ENCODE data around the gene BRSK2. TPM values are rescaled to one million over a fixed set of nuclear protein-coding genes. Genes with fewer than 3 reads are reported as not detected.
A peak's percentile ranks its signal among the peaks of the same experiment; 100 is the strongest.

BRSK2 gene
- total RNA-seq, 2 experiments from 2014 or later: 0.22 to 0.55 TPM

DNA sequence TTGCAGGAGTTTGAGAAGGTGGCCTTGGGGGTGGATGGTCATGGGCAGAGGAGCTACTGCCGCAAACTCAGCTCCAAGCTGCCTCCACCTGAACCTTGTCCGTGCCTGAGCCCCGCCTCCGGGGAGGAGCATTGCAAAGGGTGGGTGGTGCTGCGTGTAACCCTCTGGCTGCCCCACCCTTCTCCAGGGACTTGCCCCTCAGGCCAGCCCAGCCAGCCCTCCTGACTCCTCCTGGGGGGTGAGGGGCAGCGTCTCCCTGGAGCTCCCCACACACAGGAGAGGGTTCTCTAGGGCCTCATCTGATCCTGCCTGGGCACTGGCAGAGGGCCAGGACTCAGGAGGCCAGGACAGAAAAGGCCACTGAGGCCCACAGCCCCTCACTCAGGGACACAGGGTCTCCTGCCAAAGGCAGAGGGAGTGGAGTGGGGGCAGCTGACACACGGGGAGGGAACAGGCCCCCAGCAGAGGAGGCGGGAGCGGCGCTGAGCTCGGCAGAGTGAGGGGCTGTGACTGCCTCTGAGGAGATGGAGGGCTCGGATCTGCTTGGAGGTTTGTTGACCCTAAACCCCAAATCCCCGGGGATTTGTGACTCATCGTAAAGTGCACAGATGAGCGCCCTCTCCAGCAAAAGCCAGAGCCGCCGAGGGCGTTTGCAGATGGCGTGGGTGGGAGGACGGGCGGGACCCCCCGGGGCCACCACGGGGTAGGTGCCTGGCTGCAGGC lies 12.8 kb downstream of the BRSK2 start:
- Mint-ChIP-seq H3K4me1 (ENCODE audit: low read depth) (no peaks in the 10 kb centered on the region), H3K27me3 (no peaks in the 10 kb centered on the region), H3K4me3 (no peak overlapping the region), H3K36me3 (ENCODE audit: low read depth) (no peaks in the 10 kb centered on the region), H3K9me3 (no peaks in the 10 kb centered on the region), H3K27ac (no peak overlapping the region)
- H3K36me3 ChIP-seq (ENCODE audit: insufficient read depth, low read length): no peaks in the 10 kb centered on the region
- CTCF ChIA-PET: no interaction called here
- intact Hi-C loops (cut with DNase I, micrococcal nuclease): no loop called here
- no peak for ATAC-seq (ENCODE audit: poor library complexity)
- H3K9me3 ChIP-seq (ENCODE audit: control insufficient read depth in 1 of 2, insufficient read depth in 1 of 2, low read length in 2 of 2): peaks cover 0 to 28% of the 10 kb centered on the region in 2 experiments
- no peak overlapping the region for H3K27ac ChIP-seq (ENCODE audit: low read depth in 1 of 2, low read length in 2 of 2)
- no peak overlapping the region for H3K4me3 ChIP-seq (ENCODE audit: low read length)
- DNase-seq: peak in 1 of 14 experiments; percentile 2
- H3K4me1 ChIP-seq (ENCODE audit: insufficient read depth, low read length): no peaks in the 10 kb centered on the region
- no peaks in the 10 kb centered on the region for H3K27me3 ChIP-seq (ENCODE audit: control insufficient read depth in 1 of 2, insufficient read depth in 2 of 2, low read length in 2 of 2)
- POLR2A ChIA-PET: no interaction called here
- TF ChIP-seq, protein P1, sequence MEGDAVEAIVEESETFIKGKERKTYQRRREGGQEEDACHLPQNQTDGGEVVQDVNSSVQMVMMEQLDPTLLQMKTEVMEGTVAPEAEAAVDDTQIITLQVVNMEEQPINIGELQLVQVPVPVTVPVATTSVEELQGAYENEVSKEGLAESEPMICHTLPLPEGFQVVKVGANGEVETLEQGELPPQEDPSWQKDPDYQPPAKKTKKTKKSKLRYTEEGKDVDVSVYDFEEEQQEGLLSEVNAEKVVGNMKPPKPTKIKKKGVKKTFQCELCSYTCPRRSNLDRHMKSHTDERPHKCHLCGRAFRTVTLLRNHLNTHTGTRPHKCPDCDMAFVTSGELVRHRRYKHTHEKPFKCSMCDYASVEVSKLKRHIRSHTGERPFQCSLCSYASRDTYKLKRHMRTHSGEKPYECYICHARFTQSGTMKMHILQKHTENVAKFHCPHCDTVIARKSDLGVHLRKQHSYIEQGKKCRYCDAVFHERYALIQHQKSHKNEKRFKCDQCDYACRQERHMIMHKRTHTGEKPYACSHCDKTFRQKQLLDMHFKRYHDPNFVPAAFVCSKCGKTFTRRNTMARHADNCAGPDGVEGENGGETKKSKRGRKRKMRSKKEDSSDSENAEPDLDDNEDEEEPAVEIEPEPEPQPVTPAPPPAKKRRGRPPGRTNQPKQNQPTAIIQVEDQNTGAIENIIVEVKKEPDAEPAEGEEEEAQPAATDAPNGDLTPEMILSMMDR (IDR thresholded peaks at IDR 0.05): no peak

DNA sequence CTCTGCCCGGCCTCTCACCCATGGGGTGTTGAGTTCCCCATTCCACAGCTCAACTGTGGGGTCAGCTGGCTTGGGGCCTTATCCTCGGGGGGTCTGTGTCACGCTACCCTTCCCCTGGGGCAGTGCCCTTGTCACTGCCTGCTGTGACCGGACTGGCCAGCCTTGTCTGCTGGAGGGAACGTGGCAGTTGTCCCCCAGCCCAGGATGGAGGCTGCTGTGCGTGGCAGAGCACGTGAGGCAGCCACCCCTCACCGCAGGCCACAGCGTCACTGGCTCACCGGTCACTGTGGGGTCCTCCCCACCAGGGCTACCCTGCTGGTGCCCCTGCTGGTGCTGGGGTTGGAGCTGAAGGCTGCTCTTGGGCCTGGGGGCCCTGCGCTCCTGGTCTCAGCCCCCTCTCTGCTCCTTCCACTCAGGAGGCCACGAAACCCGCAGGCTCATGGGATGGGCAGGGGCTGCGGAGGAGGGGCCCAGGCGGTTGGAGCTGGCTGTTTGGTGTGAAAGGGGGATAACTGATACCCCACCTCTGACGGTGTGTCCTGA lies 13.4 kb downstream of the BRSK2 start:
- CTCF ChIA-PET: no interaction called here
- DNase-seq (no peak), ATAC-seq (ENCODE audit: poor library complexity) (no peak)
- Histone ChIP-seq H3K4me1 (ENCODE audit: insufficient read depth, low read length) (no peaks in the 10 kb centered on the region), H3K36me3 (ENCODE audit: insufficient read depth, low read length) (no peaks in the 10 kb centered on the region), H3K9me3 (ENCODE audit: control insufficient read depth in 1 of 2, insufficient read depth in 1 of 2, low read length in 2 of 2) (peaks cover 0 to 28% of the 10 kb centered on the region in 2 experiments), H3K4me3 (ENCODE audit: low read length) (no peak overlapping the region), H3K27ac (ENCODE audit: low read depth in 1 of 2, low read length in 2 of 2) (no peak overlapping the region), H3K27me3 (ENCODE audit: control insufficient read depth in 1 of 2, insufficient read depth in 2 of 2, low read length in 2 of 2) (no peaks in the 10 kb centered on the region)
- POLR2A ChIA-PET: no interaction called here
- Mint-ChIP-seq H3K4me3 (no peak overlapping the region), H3K27ac (no peak overlapping the region), H3K36me3 (ENCODE audit: low read depth) (no peaks in the 10 kb centered on the region), H3K27me3 (no peaks in the 10 kb centered on the region), H3K4me1 (ENCODE audit: low read depth) (no peaks in the 10 kb centered on the region), H3K9me3 (no peaks in the 10 kb centered on the region)
- intact Hi-C loops (cut with DNase I, micrococcal nuclease): no loop called here
- TF ChIP-seq, protein P1 (IDR thresholded peaks at IDR 0.05): no peak

DNA sequence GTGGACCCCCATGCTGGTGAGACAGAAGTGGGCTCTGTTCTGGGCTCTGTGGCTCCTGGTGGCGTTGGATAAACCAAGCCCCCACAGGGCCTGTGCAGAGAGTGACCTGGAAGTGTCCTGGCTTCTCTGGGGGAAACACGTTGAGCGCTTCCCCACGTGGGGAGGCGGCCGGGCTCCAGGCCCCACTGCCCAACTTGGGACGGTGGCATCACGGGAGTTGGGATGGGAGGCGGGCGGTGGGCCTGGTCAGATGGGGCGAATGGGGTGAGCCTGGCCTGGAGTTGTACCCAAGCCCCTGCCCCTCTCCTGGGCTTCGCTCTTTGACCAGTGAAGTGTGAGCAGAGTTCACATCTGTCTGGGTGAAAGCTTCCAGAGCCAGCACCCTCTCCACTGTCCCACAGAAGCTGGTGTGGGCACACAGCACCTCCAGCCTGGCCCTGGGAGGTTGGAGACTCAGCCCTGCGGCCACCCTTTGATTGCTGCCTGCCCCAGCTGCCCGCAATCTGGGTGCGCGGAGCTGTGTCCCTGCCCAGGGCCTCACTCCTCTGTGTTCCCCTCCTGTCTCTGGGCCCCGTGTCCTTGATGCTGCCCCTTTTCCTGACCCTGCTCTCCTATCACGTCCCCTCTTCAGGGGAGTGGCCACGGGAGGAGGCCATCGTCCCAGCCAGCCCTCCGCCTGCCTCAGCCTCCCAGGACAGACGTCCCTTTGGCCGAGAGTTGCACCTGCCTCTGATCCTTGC lies 14.2 kb downstream of the BRSK2 start:
- Mint-ChIP-seq H3K27ac (no peak overlapping the region), H3K27me3 (no peaks in the 10 kb centered on the region), H3K4me1 (ENCODE audit: low read depth) (no peaks in the 10 kb centered on the region), H3K9me3 (no peaks in the 10 kb centered on the region), H3K36me3 (ENCODE audit: low read depth) (no peaks in the 10 kb centered on the region), H3K4me3 (no peak overlapping the region)
- no peak overlapping the region for H3K27ac ChIP-seq (ENCODE audit: low read depth in 1 of 2, low read length in 2 of 2)
- POLR2A ChIA-PET: no interaction called here
- H3K36me3 ChIP-seq (ENCODE audit: insufficient read depth, low read length): no peaks in the 10 kb centered on the region
- H3K4me1 ChIP-seq (ENCODE audit: insufficient read depth, low read length): no peaks in the 10 kb centered on the region
- peaks cover 0 to 28% of the 10 kb centered on the region in 2 experiments for H3K9me3 ChIP-seq (ENCODE audit: control insufficient read depth in 1 of 2, insufficient read depth in 1 of 2, low read length in 2 of 2)
- no peak for ATAC-seq (ENCODE audit: poor library complexity)
- TF ChIP-seq, protein P1 (IDR thresholded peaks at IDR 0.05): no peak
- intact Hi-C loops (cut with DNase I, micrococcal nuclease): no loop called here
- CTCF ChIA-PET: no interaction called here
- DNase-seq: no peak
- no peaks in the 10 kb centered on the region for H3K27me3 ChIP-seq (ENCODE audit: control insufficient read depth in 1 of 2, insufficient read depth in 2 of 2, low read length in 2 of 2)
- H3K4me3 ChIP-seq (ENCODE audit: low read length): no peak overlapping the region
